HuH-7 (cell line): Measurements from ENCODE around the gene COMP.
A peak's percentile ranks its signal among the peaks of the same experiment; 100 is the strongest.

ENCODE experiments used
- DNase-seq: peaks from one replicate; pipeline ENCODE4 v3.0.0; 2011; ENCODE audit warnings: low spot score

The COMP gene

DNA sequence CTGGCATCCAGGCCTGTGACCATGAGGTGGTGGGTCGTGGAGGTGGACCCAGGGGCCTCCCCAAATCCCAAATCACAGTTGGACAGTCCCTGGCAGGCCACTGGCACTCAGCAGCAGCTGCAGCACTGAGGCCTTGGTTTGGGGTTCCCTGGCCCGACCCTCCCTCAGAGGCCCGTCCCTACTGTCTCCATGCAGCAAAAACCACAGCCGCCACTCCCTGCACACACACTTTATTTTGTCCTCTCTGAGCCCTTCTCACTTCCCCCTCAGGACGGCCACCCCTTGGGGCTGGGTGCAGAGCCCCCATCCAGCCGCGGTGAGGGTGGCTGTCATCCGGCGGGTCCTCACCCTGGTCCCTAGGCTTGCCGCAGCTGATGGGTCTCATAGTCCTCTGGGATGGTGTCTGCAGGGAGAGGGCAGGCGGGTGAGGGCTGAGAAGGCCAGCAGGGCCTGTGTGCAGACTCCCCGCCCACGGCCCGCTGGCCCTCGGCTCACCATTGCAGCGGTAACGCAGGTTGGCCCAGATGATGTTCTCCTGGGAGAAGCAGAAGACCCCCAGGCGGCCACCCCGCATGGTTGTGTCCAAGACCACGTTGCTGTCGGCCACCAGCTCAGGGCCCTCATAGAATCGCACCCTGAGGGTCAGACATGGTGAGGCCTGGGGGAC lies 8.4 kb downstream of the COMP start:
- no peak for DNase-seq

DNA sequence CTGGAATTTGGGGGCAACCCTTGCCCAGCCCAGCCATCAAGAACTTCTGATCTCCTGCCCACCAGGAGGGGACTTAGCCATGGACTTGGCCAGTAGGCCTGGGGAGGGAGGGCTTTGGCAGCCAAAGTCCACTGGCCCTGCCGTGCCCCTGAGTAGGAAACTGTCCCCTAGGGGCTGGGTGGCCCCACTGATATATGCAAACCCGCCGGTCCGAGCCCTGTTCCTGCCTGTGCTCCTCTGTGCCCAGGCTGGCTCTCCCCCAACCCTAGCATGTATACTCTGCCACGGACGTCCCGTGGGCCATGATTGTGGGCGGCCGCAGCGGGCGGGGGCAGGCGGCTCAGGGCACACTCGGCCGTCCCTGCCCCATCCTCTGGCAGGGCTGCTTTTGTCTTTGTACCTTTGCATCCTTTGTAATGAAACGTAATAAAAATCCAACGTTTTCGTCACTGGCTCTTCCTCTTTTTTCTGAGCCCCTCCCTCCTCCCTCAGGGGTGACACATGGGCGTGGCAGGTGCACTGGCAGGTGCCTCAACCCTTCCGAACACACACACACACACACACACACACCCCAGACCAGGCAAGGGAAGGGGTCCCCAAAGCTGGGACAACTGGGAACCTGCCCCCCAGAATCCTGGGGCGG lies 9.1 kb downstream of the COMP start:
- no peak for DNase-seq

GRCh38 chr19:18781047-18781600 lies 10.0 kb downstream of the COMP start:
- no peak for DNase-seq

DNA sequence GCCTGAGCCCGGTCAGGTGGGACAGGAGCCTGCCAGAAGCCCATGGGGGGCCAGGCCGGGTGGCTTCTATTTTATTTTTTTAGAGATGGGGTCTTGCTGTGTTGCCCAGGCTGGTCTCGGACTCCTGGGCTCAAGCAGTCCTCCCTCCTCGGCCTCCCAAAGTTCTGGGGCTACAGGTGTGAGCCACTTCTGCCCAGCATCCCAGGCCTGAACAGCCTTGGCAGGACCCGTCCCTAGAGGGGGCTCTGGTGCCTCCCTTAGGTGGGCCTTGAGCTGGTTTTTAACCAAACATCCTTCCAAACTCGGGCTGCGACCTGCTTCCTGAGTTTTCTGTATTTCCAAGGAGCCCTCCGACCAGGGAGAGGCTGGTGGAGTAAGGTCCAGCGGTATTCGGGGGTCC lies 10.5 kb downstream of the COMP start:
- peak; percentile 53 for DNase-seq

DNA sequence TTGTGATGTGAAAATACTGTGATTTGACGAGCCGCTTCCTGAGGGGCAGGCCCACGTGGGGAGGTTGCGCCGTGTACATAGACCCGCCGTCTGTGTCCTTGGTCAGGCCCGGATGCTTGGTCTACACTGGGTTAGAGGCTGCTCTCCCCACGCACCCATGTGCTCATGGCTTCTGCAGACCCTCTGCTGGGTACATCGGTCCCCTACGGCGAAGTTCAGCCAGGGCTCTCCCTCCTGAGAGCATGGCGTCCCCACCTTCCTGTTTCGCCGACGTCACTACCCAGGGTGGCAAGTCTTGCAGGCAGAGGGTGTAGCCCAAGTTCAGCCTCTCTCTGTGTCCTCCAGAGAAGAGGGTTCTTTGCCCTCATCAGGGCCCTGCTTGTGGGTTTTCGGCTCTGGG lies 11.0 kb downstream of the COMP start:
- DNase-seq = no peak

GRCh38 chr19:18778826-18779495 lies 12.1 kb downstream of the COMP start:
- no peak for DNase-seq

GRCh38 chr19:18778076-18778389 lies 13.1 kb downstream of the COMP start:
- DNase-seq = no peak

DNA sequence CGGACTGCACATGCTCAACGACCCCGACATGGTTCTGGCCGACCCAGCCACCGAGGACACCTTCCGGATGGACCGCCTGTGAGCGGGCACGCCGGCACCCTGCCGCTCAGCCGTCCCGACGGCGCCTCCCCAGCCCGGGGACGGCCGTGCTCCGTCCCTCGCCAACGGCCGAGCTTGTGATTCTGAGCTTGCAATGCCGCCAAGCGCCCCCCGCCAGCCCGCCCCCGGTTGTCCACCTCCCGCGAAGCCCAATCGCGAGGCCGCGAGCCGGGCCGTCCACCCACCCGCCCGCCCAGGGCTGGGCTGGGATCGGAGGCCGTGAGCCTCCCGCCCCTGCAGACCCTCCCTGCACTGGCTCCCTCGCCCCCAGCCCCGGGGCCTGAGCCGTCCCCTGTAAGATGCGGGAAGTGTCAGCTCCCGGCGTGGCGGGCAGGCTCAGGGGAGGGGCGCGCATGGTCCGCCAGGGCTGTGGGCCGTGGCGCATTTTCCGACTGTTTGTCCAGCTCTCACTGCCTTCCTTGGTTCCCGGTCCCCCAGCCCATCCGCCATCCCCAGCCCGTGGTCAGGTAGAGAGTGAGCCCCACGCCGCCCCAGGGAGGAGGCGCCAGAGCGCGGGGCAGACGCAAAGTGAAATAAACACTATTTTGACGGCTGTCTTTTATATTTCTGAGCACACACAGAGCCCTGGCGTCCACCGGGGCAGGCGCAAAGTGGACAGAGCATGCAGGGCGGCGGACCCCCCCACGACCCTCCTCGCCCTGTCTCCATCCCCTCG lies 13.6 kb downstream of the COMP start:
- DNase-seq = no peak

DNA sequence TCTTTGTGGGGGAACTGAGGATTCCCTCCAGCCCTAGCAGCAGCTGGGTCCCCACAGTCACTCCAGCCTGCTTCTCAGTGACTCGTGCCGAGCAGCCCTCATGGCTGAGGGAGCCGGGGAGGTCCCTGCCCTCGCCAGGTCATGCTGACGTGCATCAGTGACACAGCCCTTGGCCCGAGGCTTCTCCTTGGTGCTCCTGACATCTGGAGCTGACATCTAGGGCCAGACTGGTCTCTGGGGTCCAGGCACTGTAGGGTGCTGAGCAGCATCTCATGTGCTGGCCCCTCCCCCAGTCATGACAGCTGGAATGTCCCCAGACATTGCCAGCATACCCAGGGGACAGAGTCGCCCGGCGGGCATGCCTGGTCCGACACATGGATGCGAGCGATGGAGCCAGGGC lies 14.4 kb downstream of the COMP start:
- no peak for DNase-seq

DNA sequence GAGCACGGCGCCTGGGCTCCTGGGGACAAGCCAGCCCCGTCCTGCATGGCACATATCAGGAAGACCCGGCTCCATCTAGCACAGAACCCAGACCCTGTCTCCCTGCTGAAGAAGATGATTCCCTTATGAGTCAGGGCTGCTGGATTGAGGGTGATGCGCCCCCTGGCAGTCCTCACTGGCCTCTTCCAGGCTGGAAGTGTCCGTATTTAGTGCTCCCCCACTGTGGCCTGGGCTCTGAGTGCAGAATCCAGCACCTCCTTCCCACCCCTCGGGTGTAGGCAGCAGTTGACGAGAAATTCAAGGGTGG lies 14.9 kb downstream of the COMP start:
- DNase-seq = no peak

DNA sequence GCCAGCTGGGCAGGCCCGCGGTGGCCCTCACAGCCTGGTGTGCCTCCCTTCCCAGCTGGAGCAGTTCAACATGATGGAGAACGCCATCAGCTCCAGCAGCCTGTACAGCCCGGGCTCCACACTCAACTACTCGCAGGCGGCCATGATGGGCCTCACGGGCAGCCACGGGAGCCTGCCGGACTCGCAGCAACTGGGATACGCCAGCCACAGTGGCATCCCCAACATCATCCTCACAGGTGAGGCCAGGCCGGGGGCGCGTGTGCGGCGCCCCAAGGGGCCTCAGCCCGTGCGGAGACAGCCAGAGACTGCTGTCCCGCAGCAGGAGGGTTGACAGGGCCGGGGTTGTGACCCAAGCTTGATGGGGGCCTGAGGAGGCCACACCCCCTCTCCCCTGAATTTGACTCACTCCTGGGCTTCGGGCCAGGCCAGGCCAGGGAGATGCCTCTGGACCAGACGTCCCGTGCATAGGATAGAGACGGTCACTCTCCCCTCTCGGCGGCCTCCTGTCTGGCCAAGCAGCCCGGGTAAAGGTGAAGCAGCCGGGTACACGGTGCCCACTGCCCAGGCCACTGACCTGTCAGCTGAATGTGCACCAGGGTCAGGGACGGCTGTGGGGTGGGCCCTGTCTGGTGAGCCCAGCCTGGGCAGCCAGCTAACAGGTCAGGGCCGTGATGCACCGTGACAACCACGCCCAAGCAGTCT lies 15.4 kb downstream of the COMP start:
- no peak for DNase-seq

GRCh38 chr19:18774782-18775444 lies 16.2 kb downstream of the COMP start:
- no peak for DNase-seq

DNA sequence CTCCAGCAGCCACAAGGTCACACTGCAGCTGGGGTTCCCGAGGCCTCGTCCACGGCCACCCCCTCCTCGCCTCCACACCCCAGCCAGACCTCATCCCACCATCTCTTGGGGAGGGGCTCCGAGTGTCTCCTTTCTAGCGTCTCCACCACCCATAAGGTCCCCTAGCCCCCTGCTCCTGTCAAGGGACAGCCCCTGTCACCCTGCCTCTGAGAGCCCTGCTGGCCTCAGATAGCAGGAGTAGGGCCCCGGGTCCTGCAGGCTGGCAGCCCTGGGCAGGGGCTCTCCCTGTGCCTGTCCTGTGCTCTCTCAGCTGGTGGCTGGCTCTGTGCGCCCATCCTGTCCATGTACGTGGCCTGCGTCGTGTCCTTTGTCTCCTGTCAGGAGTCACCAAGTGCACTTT lies 17.0 kb downstream of the COMP start:
- DNase-seq = no peak

- no peak for DNase-seq
Measured at GRCh38 chr19:18773682-18774081, 17.4 kb downstream of the COMP start.

DNA sequence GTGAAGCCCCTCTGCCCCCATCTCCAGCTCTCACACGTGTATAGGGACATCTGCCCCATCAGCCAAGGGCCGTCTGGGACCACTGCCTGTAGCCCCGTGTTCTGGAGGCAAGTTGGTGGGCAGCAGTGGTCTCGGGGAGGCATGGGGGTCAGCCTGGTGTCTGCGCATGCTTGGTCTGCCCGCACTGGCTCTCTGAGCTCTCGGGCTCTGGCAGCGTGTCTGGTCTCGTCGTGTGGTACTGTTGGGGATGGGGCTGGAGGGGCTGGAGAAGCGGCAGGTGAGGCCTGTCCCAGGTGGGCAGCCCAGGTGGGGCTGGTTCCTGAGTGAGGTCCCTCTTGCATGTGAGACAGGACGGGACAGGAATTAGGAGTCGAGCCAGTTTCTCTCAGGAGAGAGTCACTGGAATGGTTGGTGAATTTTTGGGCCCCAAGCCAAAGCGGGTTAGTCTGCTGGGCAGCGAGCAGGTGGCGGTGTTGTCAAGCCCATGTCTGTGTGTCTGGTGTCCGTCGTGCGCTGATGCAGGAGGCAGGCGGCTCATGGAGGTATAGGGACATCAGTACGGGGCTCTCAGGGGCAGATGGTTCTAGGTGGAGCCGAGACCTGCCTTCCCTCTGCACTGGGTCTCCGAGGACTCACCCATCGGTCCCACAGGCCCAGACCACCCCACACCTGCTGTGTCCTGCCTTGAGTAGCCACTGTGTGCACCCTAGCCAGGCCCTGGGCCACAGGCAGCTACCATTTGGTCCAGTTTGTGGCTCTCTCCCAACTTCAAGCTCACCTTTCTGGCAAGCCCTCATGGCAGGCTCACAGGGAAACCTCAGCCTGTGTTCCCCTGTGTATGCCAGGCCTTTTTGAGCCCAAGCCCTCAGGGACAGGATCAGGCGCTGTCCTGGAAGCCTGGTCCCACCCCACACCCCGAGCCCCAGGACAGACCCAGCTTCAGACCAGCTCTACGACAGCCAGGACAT lies 18.2 kb downstream of the COMP start:
- no peak for DNase-seq

- DNase-seq = peak; percentile 81
Measured at GRCh38 chr19:18771328-18772242, 19.5 kb downstream of the COMP start.

DNA sequence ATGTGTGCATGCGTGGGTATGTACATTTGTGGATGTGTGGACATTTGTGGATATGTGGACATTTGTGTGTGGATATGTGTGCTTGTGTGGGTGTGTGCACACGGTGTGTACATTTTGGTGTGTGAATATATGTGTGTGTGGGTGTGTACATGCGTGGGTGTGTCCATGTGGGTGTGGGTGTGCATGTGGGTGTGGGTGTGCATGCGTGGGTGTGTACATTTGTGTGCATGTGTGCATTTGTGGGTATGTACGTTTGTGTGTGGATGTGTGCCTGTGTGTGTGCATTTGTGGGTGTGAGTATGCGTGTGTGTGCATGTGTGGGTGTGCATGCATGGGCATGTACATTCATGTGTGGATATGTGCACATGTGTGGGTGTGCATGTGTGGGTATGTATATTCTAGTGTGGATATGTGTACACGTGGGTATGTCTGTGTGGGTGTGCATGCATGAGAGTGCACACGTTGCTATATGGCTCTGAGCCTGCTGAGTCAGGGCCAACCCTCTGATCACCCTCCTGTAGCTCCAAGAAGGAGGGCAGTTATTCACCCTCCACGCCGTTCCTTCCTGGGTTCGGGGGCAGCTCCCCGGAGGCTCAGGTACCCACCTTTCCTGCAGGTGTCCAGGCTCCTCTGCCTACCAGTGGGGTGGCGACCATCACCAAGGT lies 20.3 kb downstream of the COMP start:
- no peak for DNase-seq

DNA sequence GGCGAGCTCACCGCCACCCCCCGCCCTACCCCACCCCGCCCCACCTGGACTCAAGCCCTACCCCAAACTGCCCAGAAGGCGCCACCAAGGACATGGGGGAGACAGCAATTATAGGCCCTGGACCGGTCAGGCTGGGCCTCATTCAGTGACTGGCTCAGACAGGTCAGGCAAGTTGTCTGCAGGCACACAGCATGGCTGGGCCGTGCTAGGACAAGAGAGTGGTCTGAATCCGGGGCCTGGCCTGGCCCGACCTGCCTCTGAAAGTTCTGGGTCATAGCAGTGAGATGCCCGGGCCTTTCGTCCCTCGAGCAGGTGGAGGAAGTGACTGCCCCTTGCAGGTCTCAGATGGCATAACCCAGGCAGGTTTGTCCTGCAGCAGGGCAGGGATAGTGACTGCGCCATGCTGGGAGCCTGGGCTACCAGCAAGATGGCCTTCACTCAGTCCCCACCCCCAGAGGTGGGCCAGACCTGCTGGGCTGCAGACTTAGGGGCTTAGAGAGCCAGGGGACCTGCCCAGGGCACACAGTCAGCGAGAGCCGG lies 21.0 kb downstream of the COMP start:
- no peak for DNase-seq
